ENCODE results near the gene CREB3L2.

CREB3L2 gene

DNA sequence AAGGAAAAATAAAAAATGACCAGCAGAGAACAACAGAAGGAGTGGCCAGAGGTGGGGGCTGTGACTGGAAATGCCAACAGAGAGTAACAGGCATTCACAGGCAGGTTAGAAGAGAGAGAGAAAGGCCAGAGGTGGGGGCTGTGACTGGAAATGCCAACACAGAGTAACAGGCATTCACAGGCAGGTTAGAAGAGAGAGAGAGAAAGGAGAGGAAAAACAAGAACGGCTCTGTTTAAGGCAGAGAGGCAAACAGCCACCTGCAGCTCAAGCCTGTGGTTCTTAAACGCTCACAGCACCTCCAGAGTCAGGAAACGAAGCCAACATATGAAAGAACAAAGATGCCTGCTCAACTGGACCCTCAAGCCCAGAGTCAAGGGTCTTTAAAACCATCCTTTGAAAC lies 115.6 kb downstream of the CREB3L2 start:
- H3K4me3 ChIP-seq (ENCODE audit: low read depth, low read length), result no peak overlapping the region
- TF ChIP-seq, protein P1, sequence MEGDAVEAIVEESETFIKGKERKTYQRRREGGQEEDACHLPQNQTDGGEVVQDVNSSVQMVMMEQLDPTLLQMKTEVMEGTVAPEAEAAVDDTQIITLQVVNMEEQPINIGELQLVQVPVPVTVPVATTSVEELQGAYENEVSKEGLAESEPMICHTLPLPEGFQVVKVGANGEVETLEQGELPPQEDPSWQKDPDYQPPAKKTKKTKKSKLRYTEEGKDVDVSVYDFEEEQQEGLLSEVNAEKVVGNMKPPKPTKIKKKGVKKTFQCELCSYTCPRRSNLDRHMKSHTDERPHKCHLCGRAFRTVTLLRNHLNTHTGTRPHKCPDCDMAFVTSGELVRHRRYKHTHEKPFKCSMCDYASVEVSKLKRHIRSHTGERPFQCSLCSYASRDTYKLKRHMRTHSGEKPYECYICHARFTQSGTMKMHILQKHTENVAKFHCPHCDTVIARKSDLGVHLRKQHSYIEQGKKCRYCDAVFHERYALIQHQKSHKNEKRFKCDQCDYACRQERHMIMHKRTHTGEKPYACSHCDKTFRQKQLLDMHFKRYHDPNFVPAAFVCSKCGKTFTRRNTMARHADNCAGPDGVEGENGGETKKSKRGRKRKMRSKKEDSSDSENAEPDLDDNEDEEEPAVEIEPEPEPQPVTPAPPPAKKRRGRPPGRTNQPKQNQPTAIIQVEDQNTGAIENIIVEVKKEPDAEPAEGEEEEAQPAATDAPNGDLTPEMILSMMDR (IDR thresholded peaks at IDR 0.05; ENCODE audit: low read depth, low read length, missing control alignments), result no peak
- DNase-seq (ENCODE audit: low read depth), result no peak

DNA sequence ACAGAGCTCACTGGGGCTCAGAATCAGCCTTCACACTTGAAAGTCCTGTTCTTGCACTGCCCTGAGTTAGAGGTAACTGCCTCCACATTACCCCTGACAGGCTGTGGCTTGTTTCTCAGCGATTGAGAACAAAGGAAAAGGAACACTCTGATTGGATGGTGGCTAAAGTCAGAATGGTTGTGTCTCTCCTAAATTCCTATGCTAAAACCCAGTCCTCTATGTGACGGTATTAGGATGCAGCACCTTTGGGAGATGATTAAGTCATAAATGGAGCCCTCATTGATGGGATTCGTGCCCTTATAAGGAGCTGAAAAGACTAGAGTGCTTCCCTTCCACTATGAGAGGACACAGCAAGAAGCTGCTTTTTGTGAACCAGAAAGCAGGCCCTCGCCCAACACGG lies 116.2 kb downstream of the CREB3L2 start:
- H3K4me3 ChIP-seq (ENCODE audit: low read depth, low read length), result no peak overlapping the region
- DNase-seq (ENCODE audit: low read depth), result no peak
- TF ChIP-seq, protein P1 (IDR thresholded peaks at IDR 0.05; ENCODE audit: low read depth, low read length, missing control alignments), result no peak

DNA sequence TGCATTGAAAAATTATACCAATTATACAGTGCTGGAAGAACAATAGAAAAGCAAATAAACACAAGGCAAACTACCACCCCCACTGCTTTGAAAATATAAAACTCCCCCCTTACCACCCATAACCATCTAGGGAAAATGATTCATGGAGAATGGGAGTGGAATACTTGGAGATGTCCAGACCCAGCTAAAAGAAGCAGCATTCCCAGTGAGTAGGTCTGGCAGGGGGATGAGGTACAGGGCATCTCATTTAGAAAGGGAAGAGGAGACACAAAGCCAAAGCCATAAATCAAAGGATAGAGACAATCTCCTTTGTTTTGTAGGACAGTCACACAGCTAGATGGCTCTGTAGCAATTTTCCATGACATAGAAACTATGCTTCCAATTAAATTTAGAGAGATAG lies 119.1 kb downstream of the CREB3L2 start:
- H3K4me3 ChIP-seq (ENCODE audit: low read depth, low read length), result no peak overlapping the region
- TF ChIP-seq, protein P1 (IDR thresholded peaks at IDR 0.05; ENCODE audit: low read depth, low read length, missing control alignments), result no peak
- DNase-seq (ENCODE audit: low read depth), result no peak

DNA sequence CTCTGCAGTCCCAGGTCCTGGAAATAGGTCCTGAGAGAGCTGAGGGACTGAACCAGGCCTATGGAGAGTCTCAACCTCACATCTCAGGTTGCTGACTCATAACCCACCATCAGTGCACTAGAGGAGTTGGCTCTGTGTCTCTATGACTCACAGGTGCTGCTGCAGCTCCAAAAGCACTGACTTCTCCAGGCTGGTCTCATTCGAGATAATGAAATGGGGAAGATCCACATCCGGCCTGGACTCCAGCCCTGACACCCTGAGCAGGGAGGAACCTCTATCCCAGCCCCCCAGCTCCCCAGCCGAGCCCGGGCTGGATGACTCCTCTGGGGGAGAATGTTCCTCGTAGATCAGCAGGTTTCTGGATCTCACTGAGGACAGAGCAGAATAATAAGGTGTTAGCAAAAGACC lies 119.6 kb downstream of the CREB3L2 start:
- DNase-seq (ENCODE audit: low read depth), result no peak
- no peak overlapping the region for H3K4me3 ChIP-seq (ENCODE audit: low read depth, low read length)
- TF ChIP-seq, protein P1 (IDR thresholded peaks at IDR 0.05; ENCODE audit: low read depth, low read length, missing control alignments), result no peak

DNA sequence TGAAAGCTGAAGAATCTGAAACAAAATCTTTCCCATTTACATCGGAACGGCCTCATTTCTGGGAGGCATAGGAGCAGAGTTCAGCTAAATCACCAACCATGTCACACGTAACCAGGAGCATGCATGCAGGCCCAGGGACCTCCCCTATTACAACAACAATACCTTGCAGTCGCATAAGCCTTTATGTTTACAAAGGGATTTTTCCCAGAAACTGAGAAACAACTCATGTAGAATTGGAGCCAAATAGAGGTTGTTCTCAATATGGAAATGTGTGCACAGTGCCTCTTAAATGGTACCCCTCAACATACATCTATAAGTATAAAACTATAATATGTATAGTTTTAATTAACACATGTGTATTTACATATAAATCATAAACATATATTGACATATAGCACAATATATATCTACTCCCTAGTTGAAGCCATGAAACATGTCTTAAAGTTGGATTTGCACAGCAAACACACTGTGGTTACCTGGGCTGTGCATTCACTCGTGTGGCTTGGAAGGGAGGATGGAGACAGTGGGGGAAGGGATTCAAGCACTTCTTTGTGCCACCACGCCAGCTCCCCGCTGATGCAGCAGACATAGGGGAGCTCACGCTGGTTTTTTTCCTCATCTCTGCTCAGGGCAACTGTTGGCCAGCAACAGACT lies 120.2 kb downstream of the CREB3L2 start:
- TF ChIP-seq, protein P1 (IDR thresholded peaks at IDR 0.05; ENCODE audit: low read depth, low read length, missing control alignments), result no peak
- no peak overlapping the region for H3K4me3 ChIP-seq (ENCODE audit: low read depth, low read length)
- DNase-seq (ENCODE audit: low read depth), result no peak

DNA sequence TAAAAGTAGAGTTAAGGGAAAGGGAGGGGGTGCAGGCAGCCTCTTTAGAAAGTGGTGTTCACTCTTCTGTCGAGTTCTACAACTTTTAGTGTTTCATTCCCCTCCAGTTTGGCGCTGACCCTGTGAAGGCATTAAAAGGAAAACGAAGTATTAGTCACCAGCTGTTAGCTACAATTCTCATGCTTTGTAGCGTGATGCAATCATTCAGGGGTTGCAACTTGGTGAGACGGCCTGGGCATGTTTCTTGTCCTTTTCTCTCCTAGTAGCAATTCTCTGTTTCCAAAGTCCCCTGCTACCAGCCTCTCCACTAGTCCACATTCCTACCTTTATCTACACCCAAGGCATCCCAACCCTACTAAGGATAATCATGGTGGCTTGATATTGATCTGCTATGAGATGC lies 121.5 kb downstream of the CREB3L2 start:
- no peak for DNase-seq (ENCODE audit: low read depth)
- TF ChIP-seq, protein P1 (IDR thresholded peaks at IDR 0.05; ENCODE audit: low read depth, low read length, missing control alignments), result no peak
- H3K4me3 ChIP-seq (ENCODE audit: low read depth, low read length), result no peak overlapping the region

Measured in GM12864 (cell line).